WTC11 (cell line): ENCODE data around the gene DAW1. TPM values are rescaled to one million over a fixed set of nuclear protein-coding genes. Genes with fewer than 3 reads are reported as not detected.

Experiments used
- ATAC-seq: fragments of 200-7000 bp; cut with Tn5 transposase; 2 replicates; pipeline ENCODE4 v1.10.0; 2021; ENCODE audit warnings: mild to moderate bottlenecking, moderate library complexity
- Bru-seq: library from RNA; stranded (reverse); fragments of 400-500 nt; gene quantifications from one replicate; lab custom pipeline; 2021; lab: Mats Ljungman, UMichigan
- CTCF ChIA-PET: fragments of 300-600 bp; sonication (Branson Sonifier 250); formaldehyde crosslinking; loops from one replicate; lab custom pipeline; 2021; ENCODE audit warnings: antibody characterized with exemption; lab: Charles Lee
- POLR2A ChIA-PET: fragments of 350-600 bp; sonication (Branson Sonifier 250); formaldehyde crosslinking; loops from one replicate; lab custom pipeline; 2021; ENCODE audit warnings: antibody characterized with exemption; lab: Charles Lee
- DNase-seq: peaks from one replicate; pipeline ENCODE4 v3.0.0; 2021; ENCODE audit warnings: low spot score
- H3K27ac Mint-ChIP-seq: 2 replicates; pipeline ENCODE4 v1.8.0; 2021; ENCODE audit warnings: mixed read lengths
- H3K27me3 Mint-ChIP-seq: 2 replicates; pipeline ENCODE4 v1.8.0; 2021; ENCODE audit warnings: low read depth, mild to moderate bottlenecking, moderate library complexity, mixed read lengths
- H3K36me3 Mint-ChIP-seq: 2 replicates; pipeline ENCODE4 v1.8.0; 2021; ENCODE audit warnings: mixed read lengths
- H3K4me1 Mint-ChIP-seq: 2 replicates; pipeline ENCODE4 v1.8.0; 2022; ENCODE audit warnings: mixed read lengths
- H3K4me3 Mint-ChIP-seq: 2 replicates; pipeline ENCODE4 v1.8.0; 2021; ENCODE audit warnings: mild to moderate bottlenecking, moderate library complexity, mixed read lengths
- H3K9me3 Mint-ChIP-seq: 2 replicates; pipeline ENCODE4 v1.8.0; 2021; ENCODE audit warnings: mixed read lengths
- AFF4 ChIP-seq: sonication (generic); formaldehyde crosslinking; IDR thresholded peaks from 2 replicates; pipeline ENCODE4 v1.8.1; 2023; ENCODE audit warnings: mild to moderate bottlenecking, missing genetic modification reagents, borderline replicate concordance
- ARID4B ChIP-seq: sonication (generic); formaldehyde crosslinking; IDR thresholded peaks from 2 replicates; pipeline ENCODE4 v1.8.0; 2023; ENCODE audit warnings: missing genetic modification reagents, mild to moderate bottlenecking, borderline replicate concordance
- ETV6 ChIP-seq: sonication (generic); formaldehyde crosslinking; IDR thresholded peaks from 2 replicates; pipeline ENCODE4 v1.8.1; 2022; ENCODE audit warnings: mild to moderate bottlenecking, missing genetic modification reagents
- FOXP1 ChIP-seq: sonication (generic); formaldehyde crosslinking; IDR thresholded peaks from 2 replicates; pipeline ENCODE4 v1.8.0; 2022; ENCODE audit warnings: missing genetic modification reagents, mild to moderate bottlenecking, moderate library complexity, borderline replicate concordance
- HMGXB4 ChIP-seq: sonication (generic); formaldehyde crosslinking; IDR thresholded peaks from 2 replicates; pipeline ENCODE4 v1.8.1; 2023; ENCODE audit warnings: mild to moderate bottlenecking, moderate library complexity, missing genetic modification reagents
- KAT7 ChIP-seq: sonication (generic); formaldehyde crosslinking; IDR thresholded peaks from 2 replicates; pipeline ENCODE4 v1.8.1; 2023; ENCODE audit warnings: missing genetic modification reagents, mild to moderate bottlenecking, borderline replicate concordance
- MLX ChIP-seq: sonication (generic); formaldehyde crosslinking; IDR thresholded peaks from 2 replicates; pipeline ENCODE4 v1.8.1; 2023; ENCODE audit warnings: mild to moderate bottlenecking, missing genetic modification reagents, moderate library complexity
- NFE2L1 ChIP-seq: sonication (generic); formaldehyde crosslinking; IDR thresholded peaks from 2 replicates; pipeline ENCODE4 v1.8.1; 2023; ENCODE audit warnings: missing genetic modification reagents
- NFYB ChIP-seq: sonication (generic); formaldehyde crosslinking; conservative IDR thresholded peaks from 2 replicates; pipeline ENCODE4 v1.8.0; 2022; ENCODE audit warnings: low read depth, missing genetic modification reagents
- SMAD4 ChIP-seq: sonication (generic); formaldehyde crosslinking; IDR thresholded peaks from 2 replicates; pipeline ENCODE4 v1.8.0; 2022; ENCODE audit warnings: mild to moderate bottlenecking, missing genetic modification reagents
- USF2 ChIP-seq: sonication (generic); formaldehyde crosslinking; IDR thresholded peaks from 2 replicates; pipeline ENCODE4 v1.8.1; 2023; ENCODE audit warnings: mild to moderate bottlenecking, missing genetic modification reagents, moderate library complexity
- ZBTB43 ChIP-seq: sonication (generic); formaldehyde crosslinking; IDR thresholded peaks from 2 replicates; pipeline ENCODE4 v1.8.1; 2023; ENCODE audit warnings: mild to moderate bottlenecking, missing genetic modification reagents
- ZNF121 ChIP-seq: sonication (generic); formaldehyde crosslinking; IDR thresholded peaks from 2 replicates; pipeline ENCODE4 v1.8.0; 2023; ENCODE audit warnings: missing genetic modification reagents
- ZNF317 ChIP-seq: sonication (generic); formaldehyde crosslinking; IDR thresholded peaks from 2 replicates; pipeline ENCODE4 v1.8.1; 2023; ENCODE audit warnings: low read depth, mild to moderate bottlenecking, moderate library complexity, missing genetic modification reagents, borderline replicate concordance
- ZNF416 ChIP-seq: fragments of 250-450 bp; sonication (Bioruptor Pico); IDR thresholded peaks from 2 replicates; pipeline ENCODE4 v1.9.0; 2021; ENCODE audit warnings: mild to moderate bottlenecking, inconsistent platforms
- ZNF423 ChIP-seq: fragments of 250-450 bp; sonication (Bioruptor Pico); IDR thresholded peaks from 2 replicates; pipeline ENCODE4 v2.1.2; 2022; ENCODE audit warnings: mild to moderate bottlenecking, moderate library complexity
- long read RNA-seq, 3 experiments: library from RNA in 1 of 3; library from capped mRNA in 1 of 3; library from polyadenylated mRNA in 1 of 3; unstranded in 2 of 3; stranded (forward) in 1 of 3; transcript quantifications; one replicate each; pipeline ENCODE4 v2.0.0, GENCODE V29; 2021
- total RNA-seq: library from RNA; stranded (reverse); gene quantifications from 3 replicates; pipeline ENCODE4 v1.2.3, GENCODE V29; 2021

Gene DAW1
- total RNA-seq (0.48 to 0.69 TPM (median 0.61 TPM) in 3 replicates), Bru-seq, nascent RNA (percentile 18 among the genes with signal in this experiment)
- long read RNA-seq, experiment 1 = 0 reads
- long read RNA-seq, experiment 2, partial matches to known transcripts = 0 of 2 reads
- long read RNA-seq, experiment 2, other reads (novel, unspliced or antisense) = 0 of 2 reads
- long read RNA-seq, experiment 3 = 0 reads

GRCh38 chr2:227871375-227871791 lies at the start of gene DAW1:
TSS of gene DAW1 (plus strand) at chr2:227871631. CDS start at chr2:227871690, 59 bp downstream.
- Mint-ChIP-seq H3K36me3 (no peaks in the 10 kb centered on the region), H3K27me3 (peaks cover 14% of the 10 kb centered on the region), H3K4me3 (peak within 1 kb of the TSS; percentile 64), H3K9me3 (no peaks in the 10 kb centered on the region), H3K4me1 (peaks cover 19% of the 10 kb centered on the region), H3K27ac (no peak within 1 kb of the TSS)
- DNase-seq = peak; percentile 85
- ChIA-PET POLR2A (no interaction called here), CTCF (interaction anchor here (0.7 to 3.7 kb wide), 4 partner anchors 10 to 213 kb away, joined by 3 to 47 read pairs (median 4); no protein-coding TSS in a partner anchor)
- peak; percentile 31; the same call in 1 of the 2 replicates for TF ChIP-seq USF2 (CRISPR knock-in tag)
- TF ChIP-seq ETV6 (CRISPR knock-in tag) = 0 out of 2 replicates have a peak, but pooled peaks have one; percentile 36
- peak; percentile 96 for TF ChIP-seq ZNF423
- no peak for TF ChIP-seq ARID4B (CRISPR knock-in tag)
- no peak for TF ChIP-seq ZNF416
- ATAC-seq = peak; percentile 92

- no peak for ATAC-seq
- TF ChIP-seq FOXP1 (CRISPR knock-in tag) (no peak), KAT7 (CRISPR knock-in tag) (no peak), ZNF317 (no peak)
- Mint-ChIP-seq H3K4me3 (no peak overlapping the region), H3K27ac (no peak overlapping the region), H3K9me3 (peaks cover 17% of the 10 kb centered on the region), H3K36me3 (no peaks in the 10 kb centered on the region), H3K27me3 (no peaks in the 10 kb centered on the region), H3K4me1 (peaks cover 17% of the 10 kb centered on the region)
- CTCF ChIA-PET = no interaction called here
- POLR2A ChIA-PET = no interaction called here
- DNase-seq = no peak
Observed at GRCh38 chr2:227822416-227823003, 48.9 kb upstream of the DAW1 start.

- H3K4me1 Mint-ChIP-seq = peaks cover 7% of the 10 kb centered on the region
- H3K9me3 Mint-ChIP-seq = peaks cover 17% of the 10 kb centered on the region
- ATAC-seq (no peak), DNase-seq (no peak)
- ChIA-PET POLR2A (no interaction called here), CTCF (no interaction called here)
- H3K27me3 Mint-ChIP-seq = no peaks in the 10 kb centered on the region
- H3K36me3 Mint-ChIP-seq = no peaks in the 10 kb centered on the region
- TF ChIP-seq ZBTB43 (CRISPR knock-in tag) (no peak), MLX (CRISPR knock-in tag) (no peak), AFF4 (no peak), ZNF121 (CRISPR knock-in tag) (no peak), HMGXB4 (no peak), NFE2L1 (CRISPR knock-in tag) (no peak), NFYB (CRISPR knock-in tag) (no peak), SMAD4 (no peak)
- no peak overlapping the region for H3K4me3 Mint-ChIP-seq
- no peak overlapping the region for H3K27ac Mint-ChIP-seq
Observed at GRCh38 chr2:227823922-227824321, 47.5 kb upstream of the DAW1 start.
